A549 (cell line): ENCODE measurements around the gene GPC1. TPM values are rescaled to one million over a fixed set of nuclear protein-coding genes. Genes with fewer than 3 reads are reported as not detected.

Experiments
- ATAC-seq, 2 experiments: fragments of 200-7000 bp in 1 of 2; fragments of >200 bp in 1 of 2; cut with Nextera tagmentation in 1 of 2; cut with Tn5 transposase in 1 of 2; 3 replicates each; pipeline versions ENCODE4 v1.8.0 to v1.9.1; 2018 to 2020; ENCODE audit warnings: mild to moderate bottlenecking in 1 of 2, moderate library complexity in 1 of 2
- CTCF ChIA-PET: fragments of 300-600 bp; sonication (Branson Sonifier 250); formaldehyde crosslinking; extraction: SDS; loops from one replicate; lab custom pipeline; 2021; ENCODE audit warnings: antibody characterized with exemption, inconsistent platforms; lab: Yijun Ruan, JAX
- POLR2A ChIA-PET: fragments of 350-600 bp; formaldehyde crosslinking; extraction: SDS; loops from one replicate; lab custom pipeline; 2021; ENCODE audit warnings: antibody characterized with exemption, inconsistent platforms; lab: Yijun Ruan, JAX
- DNase-seq, 2 experiments: peaks; one replicate each; pipeline versions ENCODE4 v3.0.0 to v3.0.0-alpha.2; 2011 to 2016; ENCODE audit warnings: low read depth in 1 of 2, low spot score in 1 of 2
- FAIRE-seq: peaks from 2 replicates; lab custom pipeline; 2011; peaks lifted over from hg19 to GRCh38; lab: Jason Lieb, UNC
- H3K27ac ChIP-seq, 2 experiments: fragments of >200 bp; sonication (Bioruptor Twin); formaldehyde crosslinking; 3 replicates each; pipeline ENCODE4 v1.5.1; 2016 to 2017
- H3K4me1 ChIP-seq: fragments of >200 bp; sonication (Bioruptor Twin); formaldehyde crosslinking; 3 replicates; pipeline ENCODE4 v1.6.1; 2016
- H3K4me2 ChIP-seq: fragments of >200 bp; sonication (Bioruptor Twin); formaldehyde crosslinking; 3 replicates; pipeline ENCODE4 v1.6.1; 2016
- H3K4me3 ChIP-seq: fragments of >200 bp; sonication (Bioruptor Twin); formaldehyde crosslinking; 3 replicates; pipeline ENCODE4 v1.5.1; 2016
- H3K9me3 ChIP-seq: fragments of >200 bp; sonication (Bioruptor Twin); formaldehyde crosslinking; 3 replicates; pipeline ENCODE4 v1.6.1; 2016
- CBX2 ChIP-seq: fragments of 200-600 bp; sonication (generic); IDR thresholded peaks from 2 replicates; pipeline ENCODE4 v1.6.1; 2016; ENCODE audit warnings: low read depth, mild to moderate bottlenecking, borderline replicate concordance
- CBX8 ChIP-seq: fragments of 200-600 bp; sonication (generic); IDR thresholded peaks from 2 replicates; pipeline ENCODE4 v1.6.1; 2016
- CEBPB ChIP-seq, 2 experiments: fragments of >200 bp in 1 of 2; sonication (Bioruptor Twin) in 1 of 2; formaldehyde crosslinking in 1 of 2; IDR thresholded peaks; 2 replicates each; pipeline ENCODE4 v1.6.1; 2012 to 2016
- CHD2 ChIP-seq: fragments of 150-350 bp; IDR thresholded peaks from 2 replicates; pipeline ENCODE4 v1.6.1; 2014; ENCODE audit warnings: low read length; ENCODE audit not compliant: partially characterized antibody
- EHMT2 ChIP-seq: fragments of 200-600 bp; sonication (generic); IDR thresholded peaks from 2 replicates; pipeline ENCODE4 v1.6.1; 2016; ENCODE audit warnings: antibody characterized with exemption, low read depth, mild to moderate bottlenecking, moderate library complexity
- FOSB ChIP-seq: fragments of 250-450 bp; sonication (Bioruptor Pico); IDR thresholded peaks from 2 replicates; pipeline ENCODE4 v1.5.0; 2020; ENCODE audit warnings: mild to moderate bottlenecking, moderate library complexity
- FOSL2 ChIP-seq, 2 experiments: fragments of 450-650 bp in 1 of 2; fragments of >200 bp in 1 of 2; sonication (Bioruptor Twin) in 1 of 2; formaldehyde crosslinking; IDR thresholded peaks; 2 replicates each; pipeline versions ENCODE4 v1.5.0 to v1.6.1; 2016 to 2020; ENCODE audit warnings: mild to moderate bottlenecking in 1 of 2, moderate library complexity in 1 of 2
- FOXS1 ChIP-seq: fragments of 250-450 bp; sonication (Bioruptor Pico); IDR thresholded peaks from 2 replicates; pipeline ENCODE4 v1.5.0; 2020; ENCODE audit warnings: mild to moderate bottlenecking, moderate library complexity
- HDAC2 ChIP-seq: fragments of 200-600 bp; sonication (generic); IDR thresholded peaks from 2 replicates; pipeline ENCODE4 v1.6.1; 2016
- HOXA7 ChIP-seq: fragments of 250-450 bp; sonication (Bioruptor Pico); IDR thresholded peaks from 2 replicates; pipeline ENCODE4 v1.5.0; 2020; ENCODE audit warnings: mild to moderate bottlenecking, moderate library complexity
- HOXB5 ChIP-seq: fragments of 250-450 bp; sonication (Bioruptor Pico); IDR thresholded peaks from 2 replicates; pipeline ENCODE4 v1.5.0; 2020; ENCODE audit warnings: mild to moderate bottlenecking, moderate library complexity
- NFE2L2 ChIP-seq: fragments of 150-350 bp; conservative IDR thresholded peaks from 2 replicates; pipeline ENCODE4 v1.6.1; 2014; ENCODE audit warnings: low read length
- POLR2AphosphoS2 ChIP-seq: conservative IDR thresholded peaks from 2 replicates; pipeline ENCODE4 v1.6.1; 2012; ENCODE audit warnings: low read length, improper control_type of control experiment, inconsistent platforms
- RAD21 ChIP-seq, 2 experiments: fragments of >200 bp in 1 of 2; sonication (Bioruptor Twin) in 1 of 2; formaldehyde crosslinking in 1 of 2; IDR thresholded peaks in 1 of 2; conservative IDR thresholded peaks in 1 of 2; 2 replicates in 1 of 2; 3 replicates in 1 of 2; pipeline ENCODE4 v1.6.1; 2012 to 2018; ENCODE audit warnings: inconsistent platforms in 1 of 2
- SMC3 ChIP-seq: fragments of >200 bp; sonication (Bioruptor Twin); formaldehyde crosslinking; IDR thresholded peaks from 3 replicates; pipeline ENCODE4 v1.6.1; 2018; ENCODE audit warnings: inconsistent platforms
- TP53 ChIP-seq: fragments of 250-450 bp; sonication (Bioruptor Pico); IDR thresholded peaks from 2 replicates; pipeline ENCODE4 v1.5.0; 2021; ENCODE audit warnings: mild to moderate bottlenecking, moderate library complexity
- ZC3H11A ChIP-seq: fragments of 450-650 bp; IDR thresholded peaks from 2 replicates; pipeline ENCODE4 v1.6.1; 2014; ENCODE audit warnings: antibody characterized with exemption, mild to moderate bottlenecking
- ZSCAN20 ChIP-seq: fragments of 250-450 bp; sonication (Bioruptor Pico); IDR thresholded peaks from 2 replicates; pipeline ENCODE4 v1.8.0; 2022; ENCODE audit warnings: mild to moderate bottlenecking, moderate library complexity
- WGBS: methylation state at CpG from one replicate; pipeline ENCODE4 v1.1.6; 2017; ENCODE audit errors: missing lambda C conversion rate; 5-methylcytosine and 5-hydroxymethylcytosine counted together
- polyA plus RNA-seq, 4 experiments: library from polyadenylated mRNA; depleted of rRNA in 3 of 4; stranded (reverse); fragments of >200 nt; fragmentation: RNase III in 1 of 4; extraction: RNeasy Plus Mini Kit Qiagen cat#74134 plus additional on column Dnase treatment in 1 of 4; gene quantifications; 2 replicates in 3 of 4; 3 replicates in 1 of 4; pipeline ENCODE4 v1.2.3, GENCODE V29; 2011 to 2017
- TF ChIP-seq, protein P1 (sequence below): fragments of >200 bp; sonication (Bioruptor Twin); formaldehyde crosslinking; IDR thresholded peaks from 3 replicates; pipeline ENCODE4 v1.5.1; 2016
- TF ChIP-seq, protein P2 (sequence below): fragments of 250-450 bp; sonication (Bioruptor Pico); IDR thresholded peaks from 2 replicates; pipeline ENCODE4 v1.5.0; 2021; ENCODE audit warnings: mild to moderate bottlenecking, moderate library complexity, borderline replicate concordance
- TF ChIP-seq, protein P3 (sequence below): fragments of 250-450 bp; sonication (Bioruptor Pico); IDR thresholded peaks from 2 replicates; pipeline ENCODE4 v1.5.0; 2020; ENCODE audit warnings: low read depth, mild to moderate bottlenecking, moderate library complexity
- TF ChIP-seq, protein P4 (sequence below): fragments of >200 bp; sonication (Bioruptor Twin); formaldehyde crosslinking; IDR thresholded peaks from 3 replicates; pipeline ENCODE4 v1.6.1; 2016

GPC1 gene
- polyA plus RNA-seq, 2 of the 4 experiments (the other 2 are of a cell fraction), result 19.8 to 97.7 TPM

DNA sequence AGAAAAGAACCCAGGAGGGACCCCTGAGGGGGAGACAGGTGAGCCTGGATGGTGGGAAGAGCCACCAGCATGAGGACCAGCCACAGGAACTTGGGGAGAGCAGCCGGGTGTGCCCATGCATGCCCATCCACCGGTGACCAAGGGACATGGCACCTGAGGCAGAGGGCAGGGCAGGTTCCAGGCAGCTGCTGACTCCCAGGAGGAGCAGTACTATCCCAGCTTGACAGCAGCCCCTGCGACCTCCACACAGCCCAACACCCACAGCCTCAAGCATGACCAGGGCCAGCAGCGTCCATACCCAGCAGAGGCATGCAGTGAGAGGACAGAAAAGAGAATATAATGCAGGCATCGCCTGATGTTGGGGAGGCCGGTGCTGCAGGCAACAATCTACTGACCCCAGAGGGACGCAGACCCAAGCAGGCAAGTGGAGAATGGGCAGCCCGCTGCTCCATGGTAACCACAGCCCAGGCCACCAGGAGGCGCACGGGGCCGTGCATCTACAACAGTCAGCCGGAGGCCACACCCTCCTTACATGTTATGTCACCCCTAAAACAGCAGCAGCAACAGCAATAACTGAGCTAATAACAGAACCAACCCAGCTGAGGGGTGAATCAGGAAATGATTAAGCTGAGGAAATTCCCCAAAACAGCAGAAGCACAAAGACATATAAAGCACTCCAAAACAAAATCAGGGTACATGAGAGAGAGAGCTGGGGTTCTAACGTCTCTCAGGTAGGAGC, 78.3 kb downstream of the GPC1 start (continued):
- TF ChIP-seq FOXS1 (CRISPR knock-in tag), result no peak
- no peak for TF ChIP-seq HOXB5 (CRISPR knock-in tag)
- no peak for TF ChIP-seq EHMT2
- TF ChIP-seq RAD21 (conservative IDR thresholded peaks at IDR 0.05 in 1 of 2, IDR thresholded peaks at IDR 0.05 in 1 of 2), result peak; percentile 58
- TF ChIP-seq, protein P1, sequence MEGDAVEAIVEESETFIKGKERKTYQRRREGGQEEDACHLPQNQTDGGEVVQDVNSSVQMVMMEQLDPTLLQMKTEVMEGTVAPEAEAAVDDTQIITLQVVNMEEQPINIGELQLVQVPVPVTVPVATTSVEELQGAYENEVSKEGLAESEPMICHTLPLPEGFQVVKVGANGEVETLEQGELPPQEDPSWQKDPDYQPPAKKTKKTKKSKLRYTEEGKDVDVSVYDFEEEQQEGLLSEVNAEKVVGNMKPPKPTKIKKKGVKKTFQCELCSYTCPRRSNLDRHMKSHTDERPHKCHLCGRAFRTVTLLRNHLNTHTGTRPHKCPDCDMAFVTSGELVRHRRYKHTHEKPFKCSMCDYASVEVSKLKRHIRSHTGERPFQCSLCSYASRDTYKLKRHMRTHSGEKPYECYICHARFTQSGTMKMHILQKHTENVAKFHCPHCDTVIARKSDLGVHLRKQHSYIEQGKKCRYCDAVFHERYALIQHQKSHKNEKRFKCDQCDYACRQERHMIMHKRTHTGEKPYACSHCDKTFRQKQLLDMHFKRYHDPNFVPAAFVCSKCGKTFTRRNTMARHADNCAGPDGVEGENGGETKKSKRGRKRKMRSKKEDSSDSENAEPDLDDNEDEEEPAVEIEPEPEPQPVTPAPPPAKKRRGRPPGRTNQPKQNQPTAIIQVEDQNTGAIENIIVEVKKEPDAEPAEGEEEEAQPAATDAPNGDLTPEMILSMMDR, result peak; percentile 45; the same call in 2 of the 3 replicates
- no peak for TF ChIP-seq POLR2AphosphoS2
- TF ChIP-seq, protein P2, sequence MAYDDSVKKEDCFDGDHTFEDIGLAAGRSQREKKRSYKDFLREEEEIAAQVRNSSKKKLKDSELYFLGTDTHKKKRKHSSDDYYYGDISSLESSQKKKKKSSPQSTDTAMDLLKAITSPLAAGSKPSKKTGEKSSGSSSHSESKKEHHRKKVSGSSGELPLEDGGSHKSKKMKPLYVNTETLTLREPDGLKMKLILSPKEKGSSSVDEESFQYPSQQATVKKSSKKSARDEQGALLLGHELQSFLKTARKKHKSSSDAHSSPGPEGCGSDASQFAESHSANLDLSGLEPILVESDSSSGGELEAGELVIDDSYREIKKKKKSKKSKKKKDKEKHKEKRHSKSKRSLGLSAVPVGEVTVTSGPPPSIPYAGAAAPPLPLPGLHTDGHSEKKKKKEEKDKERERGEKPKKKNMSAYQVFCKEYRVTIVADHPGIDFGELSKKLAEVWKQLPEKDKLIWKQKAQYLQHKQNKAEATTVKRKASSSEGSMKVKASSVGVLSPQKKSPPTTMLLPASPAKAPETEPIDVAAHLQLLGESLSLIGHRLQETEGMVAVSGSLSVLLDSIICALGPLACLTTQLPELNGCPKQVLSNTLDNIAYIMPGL (CRISPR knock-in tag), result no peak
- TF ChIP-seq HDAC2, result no peak
- TF ChIP-seq CHD2, result no peak
- no peak for TF ChIP-seq ZSCAN20 (CRISPR knock-in tag)
- no peak for TF ChIP-seq CBX2
- TF ChIP-seq NFE2L2, result no peak
- TF ChIP-seq HOXA7 (CRISPR knock-in tag), result no peak
- no peak for TF ChIP-seq ZC3H11A
- no peak for TF ChIP-seq FOSL2 (IDR thresholded peaks at IDR 0.05)
- TF ChIP-seq FOSL2 (CRISPR knock-in tag; IDR thresholded peaks at IDR 0.05), result no peak
- TF ChIP-seq SMC3, result peak; percentile 45; the same call in 2 of the 3 replicates

DNA sequence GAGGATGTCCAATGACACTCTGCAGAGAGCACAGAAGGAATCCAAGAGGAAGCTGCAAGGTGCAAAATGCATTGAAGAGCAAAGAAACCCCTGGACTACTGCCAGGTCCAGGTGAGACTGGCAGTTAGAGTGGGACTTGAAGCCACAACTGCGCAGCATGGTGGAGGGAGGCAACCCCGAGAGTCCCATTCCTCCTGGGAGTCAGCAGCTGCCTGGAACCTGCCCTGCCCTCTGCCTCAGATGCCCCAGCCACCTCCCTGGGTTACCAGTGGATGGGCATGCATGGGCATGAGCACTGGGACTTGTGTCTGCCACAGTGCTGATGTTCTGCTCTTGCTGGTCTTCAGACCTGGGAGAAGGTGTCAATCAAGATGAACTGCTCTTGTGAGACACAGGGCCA, 79.2 kb downstream of the GPC1 start:
- ATAC-seq (no peak), FAIRE-seq (no peak), DNase-seq (no peak)
- Histone ChIP-seq H3K4me1 (no peaks in the 10 kb centered on the region), H3K27ac (no peak overlapping the region), H3K4me2 (no peak overlapping the region), H3K9me3 (no peaks in the 10 kb centered on the region), H3K4me3 (no peak overlapping the region)
- ChIA-PET CTCF (interaction anchor here (0.7 to 1.8 kb wide), 10 partner anchors 11 to 326 kb away, joined by 3 to 6 read pairs (median 4); partner anchors contain the start of gene CAPN10), POLR2A (interaction anchor here (1.2 kb wide), 1 partner anchor 46 kb away, joined by 3 read pairs; no protein-coding TSS in a partner anchor)
- TF ChIP-seq NFE2L2, result no peak
- no peak for TF ChIP-seq TP53 (CRISPR knock-in tag)
- TF ChIP-seq FOSB (CRISPR knock-in tag), result no peak
- 100% methylated on average over 2 of the region's 2 CpGs for WGBS

DNA sequence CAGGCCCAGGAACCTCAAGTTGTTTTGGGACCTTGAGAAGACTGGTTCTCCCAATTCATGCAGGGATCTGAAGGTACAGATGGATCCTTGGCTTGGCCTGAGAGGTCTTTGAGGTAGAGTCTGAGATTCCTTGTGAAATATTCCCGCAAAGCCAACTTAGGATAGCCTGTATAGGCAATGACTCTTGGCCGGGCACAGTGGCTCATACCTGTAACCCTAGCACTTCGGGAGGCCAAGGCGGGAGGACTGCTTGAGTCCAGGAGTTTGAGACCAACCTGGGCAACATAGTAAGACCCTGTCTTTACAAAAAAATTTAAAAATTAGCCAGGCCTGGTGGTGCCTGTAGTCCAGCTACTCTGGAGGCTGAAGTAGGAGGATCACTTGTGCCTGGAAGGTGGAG, 81.9 kb downstream of the GPC1 start:
- no peak overlapping the region for H3K4me2 ChIP-seq
- POLR2A ChIA-PET, result no interaction called here
- WGBS, result 91% methylated on average over 4 of the region's 4 CpGs
- CTCF ChIA-PET, result interaction anchor here (0.8 to 1.4 kb wide), 2 partner anchors 12 to 19 kb away, joined by 3 to 6 read pairs; no protein-coding TSS in a partner anchor
- H3K4me3 ChIP-seq, result no peak overlapping the region
- ATAC-seq, result no peak
- no peak for DNase-seq
- TF ChIP-seq, protein P3, sequence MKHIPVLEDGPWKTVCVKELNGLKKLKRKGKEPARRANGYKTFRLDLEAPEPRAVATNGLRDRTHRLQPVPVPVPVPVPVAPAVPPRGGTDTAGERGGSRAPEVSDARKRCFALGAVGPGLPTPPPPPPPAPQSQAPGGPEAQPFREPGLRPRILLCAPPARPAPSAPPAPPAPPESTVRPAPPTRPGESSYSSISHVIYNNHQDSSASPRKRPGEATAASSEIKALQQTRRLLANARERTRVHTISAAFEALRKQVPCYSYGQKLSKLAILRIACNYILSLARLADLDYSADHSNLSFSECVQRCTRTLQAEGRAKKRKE (CRISPR knock-in tag), result no peak
- TF ChIP-seq CBX8, result no peak
- no peak for TF ChIP-seq CEBPB (IDR thresholded peaks at IDR 0.05)
- no peak for TF ChIP-seq SMC3
- TF ChIP-seq, protein P4, sequence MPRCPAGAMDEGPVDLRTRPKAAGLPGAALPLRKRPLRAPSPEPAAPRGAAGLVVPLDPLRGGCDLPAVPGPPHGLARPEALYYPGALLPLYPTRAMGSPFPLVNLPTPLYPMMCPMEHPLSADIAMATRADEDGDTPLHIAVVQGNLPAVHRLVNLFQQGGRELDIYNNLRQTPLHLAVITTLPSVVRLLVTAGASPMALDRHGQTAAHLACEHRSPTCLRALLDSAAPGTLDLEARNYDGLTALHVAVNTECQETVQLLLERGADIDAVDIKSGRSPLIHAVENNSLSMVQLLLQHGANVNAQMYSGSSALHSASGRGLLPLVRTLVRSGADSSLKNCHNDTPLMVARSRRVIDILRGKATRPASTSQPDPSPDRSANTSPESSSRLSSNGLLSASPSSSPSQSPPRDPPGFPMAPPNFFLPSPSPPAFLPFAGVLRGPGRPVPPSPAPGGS, result no peak
- TF ChIP-seq, all 56 proteins: peak for 0
- no peak for FAIRE-seq
- H3K9me3 ChIP-seq, result no peaks in the 10 kb centered on the region; the same call in 2 of the 3 replicates
- no peaks in the 10 kb centered on the region for H3K4me1 ChIP-seq
- H3K27ac ChIP-seq, result no peak overlapping the region
